Activated T-helper 1 cell treated with anti-CD3 and anti-CD28 coated beads, Interleukin-12 subunit alpha, Interleukin-12 subunit beta, Interleukin-2, Interleukin-4 antibody, amounts not matched to agents 30 ng/mL and 10 ng/mL and 1 ng/mL, durations not matched to agents 14 hours and 24 hours and 36 hours (primary cell): ENCODE measurements around the gene SIPA1. TPM values are rescaled to one million over a fixed set of nuclear protein-coding genes. Genes with fewer than 3 reads are reported as not detected.
"Not testable (repeated sequence)": the region's sequence is repeated elsewhere in the genome, so short reads cannot be mapped to it uniquely, and the experiment has no call there.

ENCODE experiments used
- DNase-seq: peaks from one replicate; pipeline ENCODE4 v3.0.0; 2021; ENCODE audit warnings: low spot score
- H3K27ac Mint-ChIP-seq: one replicate; pipeline ENCODE4 v1.8.0; 2021; ENCODE audit warnings: mild to moderate bottlenecking, mixed read lengths
- H3K27me3 Mint-ChIP-seq: one replicate; pipeline ENCODE4 v1.8.0; 2022; ENCODE audit warnings: mild to moderate bottlenecking, moderate library complexity, mixed read lengths; ENCODE audit not compliant: insufficient read depth
- H3K36me3 Mint-ChIP-seq: one replicate; pipeline ENCODE4 v1.8.0; 2021; ENCODE audit warnings: low read depth, mixed read lengths
- H3K4me1 Mint-ChIP-seq: one replicate; pipeline ENCODE4 v1.8.0; 2021; ENCODE audit warnings: low read depth, mixed read lengths
- H3K4me3 Mint-ChIP-seq: one replicate; pipeline ENCODE4 v1.8.0; 2021; ENCODE audit warnings: mild to moderate bottlenecking, moderate library complexity, mixed read lengths
- H3K9me3 Mint-ChIP-seq: one replicate; pipeline ENCODE4 v1.8.0; 2021; ENCODE audit warnings: mixed read lengths
- intact Hi-C: fragments of 100-400 bp; cut with micrococcal nuclease; formaldehyde crosslinking; loops from one replicate; pipeline ENCODE4 v1.15.1; 2024
- total RNA-seq: library from RNA; stranded (reverse); gene quantifications from 2 replicates; pipeline ENCODE4 v1.2.3, GENCODE V29; 2022

Gene SIPA1
- total RNA-seq, 1 donor from 2014 or later, result 117 TPM

DNA sequence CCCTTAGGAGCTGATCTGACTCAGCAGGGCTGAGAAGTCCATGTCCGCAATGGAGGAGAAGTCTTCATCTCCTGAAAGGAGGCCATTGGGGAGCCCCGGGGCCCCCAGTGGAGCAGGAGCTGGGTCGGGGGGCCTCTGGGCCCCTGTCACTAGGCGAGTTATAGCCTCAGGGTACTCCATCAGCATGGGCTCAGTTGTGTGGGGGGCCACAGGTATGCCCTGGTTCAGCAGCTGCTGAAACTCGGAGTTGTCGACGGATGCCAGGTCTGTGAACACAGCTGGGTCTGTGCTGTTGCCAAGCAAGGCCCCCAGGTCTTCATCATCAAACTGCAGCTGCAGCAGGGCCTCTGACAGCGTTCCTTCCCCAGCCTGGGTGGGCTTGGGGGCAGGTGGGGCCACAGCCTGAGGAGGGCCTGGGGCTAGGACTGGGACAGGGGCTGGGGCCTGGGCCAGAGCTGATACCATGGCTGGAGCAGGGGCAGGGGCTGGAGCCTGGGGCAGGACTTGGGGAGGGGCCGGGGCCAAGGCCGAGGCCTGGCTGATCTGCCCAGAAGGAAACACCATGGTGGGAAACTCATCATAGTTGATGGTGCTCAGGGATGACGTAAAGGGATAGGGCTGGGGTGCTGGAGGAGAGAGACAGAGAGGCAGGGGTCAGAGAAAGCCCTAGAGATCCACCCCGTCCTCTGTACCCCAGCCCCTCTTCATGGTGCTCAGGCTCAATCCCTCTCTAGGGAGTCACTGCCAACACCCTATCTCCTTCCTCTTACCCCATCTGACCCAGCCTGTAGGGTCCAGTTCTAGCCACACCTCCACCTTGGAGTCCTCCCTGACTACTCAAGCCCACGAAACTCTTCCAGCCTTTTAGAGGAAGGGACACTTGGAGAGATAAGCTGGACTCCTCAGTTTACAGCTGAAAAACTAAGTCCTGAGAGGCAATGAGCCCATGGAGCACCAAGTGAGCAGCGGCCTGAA is 16.8 kb downstream of the SIPA1 start:
- no peaks in the 10 kb centered on the region for H3K9me3 Mint-ChIP-seq
- DNase-seq, result no peak
- intact Hi-C loops, result no loop called here
- H3K4me3 Mint-ChIP-seq, result no peak overlapping the region
- peaks cover 49% of the 10 kb centered on the region for H3K4me1 Mint-ChIP-seq
- H3K36me3 Mint-ChIP-seq, result peaks cover 51% of the 10 kb centered on the region
- peak overlapping the region; percentile 38 for H3K27ac Mint-ChIP-seq
- peaks cover 3% of the 10 kb centered on the region for H3K27me3 Mint-ChIP-seq

GRCh38 chr11:65655570-65656332 is 17.9 kb downstream of the SIPA1 start:
- H3K27me3 Mint-ChIP-seq, result peaks cover 3% of the 10 kb centered on the region
- H3K36me3 Mint-ChIP-seq, result peaks cover 60% of the 10 kb centered on the region
- H3K9me3 Mint-ChIP-seq, result no peaks in the 10 kb centered on the region
- no peak for DNase-seq
- no peak overlapping the region for H3K4me3 Mint-ChIP-seq
- peak overlapping the region; percentile 26 for H3K27ac Mint-ChIP-seq
- peaks cover 58% of the 10 kb centered on the region for H3K4me1 Mint-ChIP-seq
- intact Hi-C loops, result no loop called here

DNA sequence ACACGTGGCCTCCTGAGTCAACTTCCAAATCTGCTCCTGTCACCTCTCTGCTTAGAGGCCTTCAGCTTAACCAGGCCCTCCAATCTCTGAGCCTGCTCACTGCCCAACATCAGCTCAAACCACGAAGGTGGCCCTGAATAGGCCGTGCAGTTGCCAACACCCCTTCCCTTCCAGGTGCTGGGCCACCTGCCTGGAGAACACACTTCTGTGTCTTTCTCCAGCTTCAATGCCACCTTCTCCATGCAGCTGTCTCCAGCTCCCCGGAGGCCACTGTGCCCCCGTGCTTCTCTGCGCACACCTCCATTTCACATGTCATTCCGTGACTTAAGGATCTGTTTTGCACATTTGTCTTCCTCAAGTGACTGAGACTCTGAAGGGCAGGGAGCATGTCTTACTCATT is 19.5 kb downstream of the SIPA1 start:
- peaks cover 55% of the 10 kb centered on the region for H3K4me1 Mint-ChIP-seq
- no peaks in the 10 kb centered on the region for H3K9me3 Mint-ChIP-seq
- H3K27ac Mint-ChIP-seq, result no peak overlapping the region
- DNase-seq, result no peak
- peaks cover 61% of the 10 kb centered on the region for H3K36me3 Mint-ChIP-seq
- no peak overlapping the region for H3K4me3 Mint-ChIP-seq
- intact Hi-C loops, result no loop called here
- H3K27me3 Mint-ChIP-seq, result peaks cover 3% of the 10 kb centered on the region

GRCh38 chr11:65658174-65659021 is 20.5 kb downstream of the SIPA1 start:
- Mint-ChIP-seq H3K9me3 (no peaks in the 10 kb centered on the region), H3K4me3 (no peak overlapping the region), H3K27me3 (no peaks in the 10 kb centered on the region), H3K27ac (no peak overlapping the region), H3K4me1 (peaks cover 47% of the 10 kb centered on the region), H3K36me3 (peaks cover 55% of the 10 kb centered on the region)
- no peak for DNase-seq
- intact Hi-C loops, result no loop called here

- Mint-ChIP-seq H3K27me3 (no peaks in the 10 kb centered on the region), H3K4me1 (peaks cover 43% of the 10 kb centered on the region), H3K27ac (no peak overlapping the region), H3K4me3 (peak overlapping the region; percentile 66), H3K36me3 (peaks cover 47% of the 10 kb centered on the region), H3K9me3 (no peaks in the 10 kb centered on the region)
- intact Hi-C loops, result no loop called here
- DNase-seq, result no peak
Observed at GRCh38 chr11:65660038-65660437, 22.1 kb downstream of the SIPA1 start.

DNA sequence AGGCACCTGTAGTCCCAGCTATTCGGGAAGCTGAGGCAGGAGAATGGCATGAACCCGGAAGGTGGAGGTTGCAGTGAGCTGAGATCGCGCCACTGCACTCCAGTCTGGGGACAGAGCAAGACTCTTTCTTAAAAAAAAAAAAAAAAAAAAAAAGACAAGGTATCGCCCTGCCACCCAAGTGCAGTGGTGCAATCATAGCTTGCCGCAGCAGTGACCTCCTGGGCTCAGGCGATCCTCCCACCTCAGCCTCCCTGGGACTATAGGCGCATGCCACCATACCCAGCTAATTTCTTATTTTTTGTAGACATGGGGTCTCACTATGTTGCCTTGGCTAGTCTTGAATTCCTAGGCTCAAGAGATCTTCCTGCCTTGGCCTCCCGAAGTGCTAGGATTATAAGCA is 23.0 kb downstream of the SIPA1 start:
- peaks cover 42% of the 10 kb centered on the region for H3K36me3 Mint-ChIP-seq
- peak overlapping the region; percentile 87 for H3K4me3 Mint-ChIP-seq
- H3K27me3 Mint-ChIP-seq, H3K9me3 Mint-ChIP-seq, H3K27ac Mint-ChIP-seq, intact Hi-C loops, DNase-seq: not testable (repeated sequence)
- peaks cover 41% of the 10 kb centered on the region for H3K4me1 Mint-ChIP-seq

DNA sequence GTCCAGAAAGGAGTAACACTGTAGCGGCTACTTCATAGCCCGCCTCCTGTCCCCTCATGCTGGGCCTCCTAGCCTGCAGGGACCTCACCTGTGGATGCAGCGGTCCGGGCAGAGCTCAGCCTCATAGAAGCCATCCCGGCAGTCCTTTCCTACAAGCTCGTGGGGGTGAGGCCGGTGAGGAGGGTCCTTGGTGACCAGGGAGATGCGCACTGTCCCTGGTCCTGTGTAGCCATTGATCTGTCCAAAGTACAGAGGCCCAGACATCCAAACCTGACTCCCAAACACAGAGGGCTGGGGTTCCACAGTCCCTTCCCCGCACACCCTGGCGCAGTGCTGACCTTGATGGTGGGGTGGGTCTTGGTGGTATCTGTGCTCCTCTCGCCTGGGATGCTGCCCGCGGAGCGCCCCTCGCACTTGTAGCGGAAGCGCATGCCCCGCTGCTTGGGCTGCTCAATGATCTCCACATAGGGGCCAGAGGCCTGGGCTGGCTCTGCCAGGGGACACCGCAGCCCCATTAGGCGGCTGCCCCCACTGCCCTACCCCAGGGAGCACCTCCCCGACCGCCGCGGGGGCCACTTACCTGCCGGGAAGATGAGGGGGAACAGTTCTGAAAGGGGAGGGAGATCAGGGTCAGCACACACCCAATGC is 23.8 kb downstream of the SIPA1 start:
- peak overlapping the region; percentile 87 for H3K4me3 Mint-ChIP-seq
- no peak for DNase-seq
- H3K4me1 Mint-ChIP-seq, result peaks cover 36% of the 10 kb centered on the region

DNA sequence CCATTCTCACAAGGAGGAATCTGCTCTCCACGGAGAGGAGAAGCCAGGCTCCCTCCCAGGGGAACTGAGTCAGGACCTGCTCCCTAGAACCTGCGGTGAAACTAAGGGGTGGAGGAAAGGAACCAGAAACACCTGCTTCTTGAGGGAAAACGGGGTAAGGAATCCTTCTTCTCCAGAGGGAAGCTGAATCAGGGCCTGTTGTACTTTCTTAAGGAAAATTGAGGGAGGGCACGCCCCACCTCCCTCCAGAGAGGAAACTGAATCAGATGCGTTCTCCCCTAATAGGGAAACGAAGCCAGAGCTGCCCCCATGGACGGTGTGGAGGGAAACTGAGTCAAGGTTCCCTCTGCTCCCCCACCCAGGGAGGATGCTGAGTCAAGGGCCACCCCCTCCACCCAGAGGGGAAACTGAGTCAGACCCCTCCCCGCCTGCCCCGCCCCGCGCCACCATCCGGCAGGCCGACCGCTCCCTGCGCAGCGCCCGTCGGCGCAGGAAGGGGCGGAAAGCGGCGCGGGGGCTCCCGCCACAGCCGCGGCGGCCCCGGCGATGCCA is 24.4 kb downstream of the SIPA1 start:
- Mint-ChIP-seq H3K4me3 (peak overlapping the region; percentile 87), H3K36me3 (peaks cover 30% of the 10 kb centered on the region), H3K9me3 (no peaks in the 10 kb centered on the region), H3K27ac (peak overlapping the region; percentile 74), H3K4me1 (peaks cover 34% of the 10 kb centered on the region), H3K27me3 (no peaks in the 10 kb centered on the region)
- DNase-seq, result no peak
- intact Hi-C loops, result loop anchor here (1.0 to 2.0 kb wide), 4 partner anchors 9 to 340 kb away; partner anchors contain the start of genes BANF1, EIF1AD and RNASEH2C

More for the DNA sequence above, 23.8 kb downstream of the SIPA1 start:
- no peaks in the 10 kb centered on the region for H3K9me3 Mint-ChIP-seq
- H3K27me3 Mint-ChIP-seq, result no peaks in the 10 kb centered on the region
- H3K27ac Mint-ChIP-seq, result peak overlapping the region; percentile 74
- peaks cover 36% of the 10 kb centered on the region for H3K36me3 Mint-ChIP-seq
- intact Hi-C loops, result loop anchor here (1.0 to 2.0 kb wide), 4 partner anchors 8 to 341 kb away; partner anchors contain the start of genes BANF1, EIF1AD and RNASEH2C

DNA sequence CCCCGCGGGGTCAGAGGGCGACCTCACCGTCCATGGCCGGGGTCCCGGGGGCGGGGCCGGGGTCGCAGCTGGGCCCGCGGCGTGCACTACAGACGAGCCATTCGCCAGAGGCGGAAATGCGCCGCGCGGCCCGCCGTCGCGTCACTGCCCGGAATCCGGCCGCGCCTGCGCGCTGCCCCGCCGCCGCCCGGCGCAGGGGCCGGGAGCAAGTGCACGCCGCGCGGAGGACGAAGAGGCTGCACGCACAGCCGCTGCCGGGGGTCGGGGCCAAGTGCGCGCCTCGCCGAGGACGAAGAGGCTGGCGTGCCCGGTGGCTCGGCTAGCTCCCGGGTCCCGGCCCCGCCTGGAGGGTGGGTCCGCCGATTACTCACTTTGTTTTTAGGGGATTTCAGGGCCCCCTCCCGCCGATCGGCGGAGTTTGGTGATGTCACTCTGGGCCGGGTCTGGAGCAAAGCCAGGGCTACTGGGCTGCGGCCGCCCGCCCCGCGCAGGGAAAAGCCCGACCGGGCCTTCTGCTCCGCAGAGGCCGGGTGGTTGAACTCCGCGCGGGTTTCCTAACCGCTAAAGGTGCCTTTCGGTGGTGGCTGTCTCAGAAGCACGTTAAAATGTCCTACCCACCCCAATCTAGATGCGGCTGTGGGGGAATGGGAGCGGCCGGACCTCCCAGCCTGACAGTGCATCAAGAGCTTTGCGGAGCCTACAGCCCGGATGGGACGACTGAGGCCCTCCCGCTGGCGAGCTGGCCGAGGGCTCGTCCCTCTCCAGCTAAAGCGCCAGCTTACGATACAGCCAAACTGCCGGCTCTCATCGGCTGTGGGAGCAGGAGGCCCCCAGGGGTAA is 25.1 kb downstream of the SIPA1 start, which contains the start of gene RELA:
TSS of gene RELA (minus strand) at position 118 of the 840 bp plus-strand sequence. CDS start at position 34, 84 bp downstream.
- peaks cover 30% of the 10 kb centered on the region for H3K4me1 Mint-ChIP-seq
- H3K36me3 Mint-ChIP-seq, result peaks cover 25% of the 10 kb centered on the region
- peak within 1 kb of the TSS; percentile 93 for H3K27ac Mint-ChIP-seq
- H3K9me3 Mint-ChIP-seq, result no peaks in the 10 kb centered on the region
- DNase-seq, result peak; percentile 89
- no peaks in the 10 kb centered on the region for H3K27me3 Mint-ChIP-seq
- intact Hi-C loops, result loop anchor here (1.0 to 2.0 kb wide), 8 partner anchors 10 to 340 kb away; partner anchors contain the start of genes BANF1, C11orf68, DRAP1 and EIF1AD
- peak within 1 kb of the TSS; percentile 89 for H3K4me3 Mint-ChIP-seq

- H3K27ac Mint-ChIP-seq, result peak overlapping the region; percentile 93
- peak overlapping the region; percentile 89 for H3K4me3 Mint-ChIP-seq
- H3K27me3 Mint-ChIP-seq, result no peaks in the 10 kb centered on the region
- no peaks in the 10 kb centered on the region for H3K9me3 Mint-ChIP-seq
- H3K36me3 Mint-ChIP-seq, result peaks cover 23% of the 10 kb centered on the region
- DNase-seq, result no peak
- H3K4me1 Mint-ChIP-seq, result peaks cover 30% of the 10 kb centered on the region
- intact Hi-C loops, result loop anchor here (1.0 to 2.0 kb wide), 7 partner anchors 48 to 339 kb away; partner anchors contain the start of genes BANF1, C11orf68, DRAP1 and EIF1AD
Observed at GRCh38 chr11:65663639-65664200, 25.8 kb downstream of the SIPA1 start.
